Type B pancreatic cell (in vitro differentiated cells): ENCODE results near the gene RAB17. TPM values are rescaled to one million over a fixed set of nuclear protein-coding genes. Genes with fewer than 3 reads are reported as not detected.
A peak's percentile ranks its signal among the peaks of the same experiment; 100 is the strongest.
"Not testable (repeated sequence)": the region's sequence is repeated elsewhere in the genome, so short reads cannot be mapped to it uniquely, and the experiment has no call there.

Experiments
- DNase-seq: peaks from one replicate; pipeline ENCODE4 v3.0.0; 2021; ENCODE audit warnings: mixed read lengths; ENCODE audit not compliant: unreplicated experiment; ENCODE audit errors: extremely low spot score
- H3K27ac Mint-ChIP-seq: 2 replicates; pipeline ENCODE4 v1.8.0; 2021; ENCODE audit warnings: mild to moderate bottlenecking, mixed read lengths
- H3K27me3 Mint-ChIP-seq: 2 replicates; pipeline ENCODE4 v1.8.0; 2021; ENCODE audit warnings: mixed read lengths
- H3K36me3 Mint-ChIP-seq: 2 replicates; pipeline ENCODE4 v1.8.0; 2021; ENCODE audit warnings: mixed read lengths
- H3K4me1 Mint-ChIP-seq: one replicate; pipeline ENCODE4 v1.8.0; 2021; ENCODE audit warnings: mixed read lengths; ENCODE audit not compliant: unreplicated experiment
- H3K4me3 Mint-ChIP-seq: 2 replicates; pipeline ENCODE4 v1.8.0; 2021; ENCODE audit warnings: mild to moderate bottlenecking, mixed read lengths
- H3K9me3 Mint-ChIP-seq: 2 replicates; pipeline ENCODE4 v1.8.0; 2021; ENCODE audit warnings: mixed read lengths
- total RNA-seq: library from RNA; stranded (reverse); gene quantifications from 2 replicates; pipeline ENCODE4 v1.2.1, GENCODE V29; 2021; ENCODE audit warnings: low replicate concordance
- TF ChIP-seq, protein P1 (sequence below): fragments of 200-600 bp; sonication (generic); conservative IDR thresholded peaks from 2 replicates; pipeline ENCODE4 v1.5.0; 2021; ENCODE audit warnings: antibody characterized with exemption, mild to moderate bottlenecking

RAB17 gene
- total RNA-seq, 1 donor from 2014 or later, result 21.6 TPM

- no peaks in the 10 kb centered on the region for H3K9me3 Mint-ChIP-seq
- H3K4me1 Mint-ChIP-seq, result peaks cover 39% of the 10 kb centered on the region
- TF ChIP-seq, protein P1, sequence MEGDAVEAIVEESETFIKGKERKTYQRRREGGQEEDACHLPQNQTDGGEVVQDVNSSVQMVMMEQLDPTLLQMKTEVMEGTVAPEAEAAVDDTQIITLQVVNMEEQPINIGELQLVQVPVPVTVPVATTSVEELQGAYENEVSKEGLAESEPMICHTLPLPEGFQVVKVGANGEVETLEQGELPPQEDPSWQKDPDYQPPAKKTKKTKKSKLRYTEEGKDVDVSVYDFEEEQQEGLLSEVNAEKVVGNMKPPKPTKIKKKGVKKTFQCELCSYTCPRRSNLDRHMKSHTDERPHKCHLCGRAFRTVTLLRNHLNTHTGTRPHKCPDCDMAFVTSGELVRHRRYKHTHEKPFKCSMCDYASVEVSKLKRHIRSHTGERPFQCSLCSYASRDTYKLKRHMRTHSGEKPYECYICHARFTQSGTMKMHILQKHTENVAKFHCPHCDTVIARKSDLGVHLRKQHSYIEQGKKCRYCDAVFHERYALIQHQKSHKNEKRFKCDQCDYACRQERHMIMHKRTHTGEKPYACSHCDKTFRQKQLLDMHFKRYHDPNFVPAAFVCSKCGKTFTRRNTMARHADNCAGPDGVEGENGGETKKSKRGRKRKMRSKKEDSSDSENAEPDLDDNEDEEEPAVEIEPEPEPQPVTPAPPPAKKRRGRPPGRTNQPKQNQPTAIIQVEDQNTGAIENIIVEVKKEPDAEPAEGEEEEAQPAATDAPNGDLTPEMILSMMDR, result no peak
Measured at GRCh38 chr2:237598468-237599208, 8.1 kb upstream of the RAB17 start.

DNA sequence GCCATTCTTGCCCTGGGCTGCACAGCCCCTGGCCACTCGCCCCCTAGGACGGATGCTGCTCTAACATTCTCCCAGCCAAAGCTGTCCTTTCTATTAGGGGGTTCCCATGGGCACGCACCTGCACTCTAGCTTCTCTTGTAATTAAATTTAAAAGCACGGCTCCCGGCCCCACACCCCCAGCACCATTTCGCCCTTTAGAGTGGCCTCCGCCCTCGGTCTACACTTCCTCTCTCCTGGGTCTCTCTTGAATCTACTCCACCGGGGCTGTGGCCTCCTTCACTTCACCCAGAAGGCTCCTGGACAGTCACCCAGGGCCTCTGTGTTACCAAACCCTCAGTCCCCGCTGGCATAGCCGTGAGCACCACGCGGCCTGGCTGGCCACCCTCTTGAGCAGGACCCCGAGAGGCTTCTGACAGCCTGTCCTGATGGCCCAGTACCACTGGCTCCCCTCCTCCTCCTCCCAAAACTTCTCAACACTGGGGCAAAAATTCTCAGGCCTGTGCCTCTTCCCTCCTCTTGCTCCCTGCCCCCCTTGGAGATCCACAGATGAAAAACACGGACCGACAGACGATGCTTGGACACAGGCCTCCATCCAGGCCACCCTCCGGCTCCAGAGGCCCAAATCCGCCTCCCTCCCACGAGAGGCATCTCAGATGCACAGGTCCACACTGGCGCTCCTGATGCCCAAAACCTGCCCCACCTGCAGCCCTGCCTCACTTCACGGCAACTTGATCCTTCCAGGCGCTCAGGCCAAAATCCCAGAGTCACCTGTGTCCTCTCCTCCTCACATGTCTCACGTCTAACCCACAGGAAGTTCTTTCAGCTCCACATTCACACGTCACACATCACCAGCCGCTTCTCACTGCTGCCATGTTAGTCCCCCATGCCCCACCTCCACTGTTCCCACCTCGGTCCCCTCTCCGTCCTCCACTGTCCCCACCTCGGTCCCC is 6.9 kb upstream of the RAB17 start:
- TF ChIP-seq, protein P1, result no peak
- Mint-ChIP-seq H3K27ac (no peak overlapping the region), H3K27me3 (peaks cover 11% of the 10 kb centered on the region), H3K36me3 (no peaks in the 10 kb centered on the region), H3K4me1 (peaks cover 32% of the 10 kb centered on the region), H3K4me3 (no peak overlapping the region), H3K9me3 (no peaks in the 10 kb centered on the region)
- no peak for DNase-seq

More at GRCh38 chr2:237598468-237599208, 8.1 kb upstream of the RAB17 start:
- H3K27me3 Mint-ChIP-seq, result peaks cover 11% of the 10 kb centered on the region
- no peak overlapping the region for H3K27ac Mint-ChIP-seq
- H3K4me3 Mint-ChIP-seq, result no peak overlapping the region
- no peak for DNase-seq
- H3K36me3 Mint-ChIP-seq, result no peaks in the 10 kb centered on the region

DNA sequence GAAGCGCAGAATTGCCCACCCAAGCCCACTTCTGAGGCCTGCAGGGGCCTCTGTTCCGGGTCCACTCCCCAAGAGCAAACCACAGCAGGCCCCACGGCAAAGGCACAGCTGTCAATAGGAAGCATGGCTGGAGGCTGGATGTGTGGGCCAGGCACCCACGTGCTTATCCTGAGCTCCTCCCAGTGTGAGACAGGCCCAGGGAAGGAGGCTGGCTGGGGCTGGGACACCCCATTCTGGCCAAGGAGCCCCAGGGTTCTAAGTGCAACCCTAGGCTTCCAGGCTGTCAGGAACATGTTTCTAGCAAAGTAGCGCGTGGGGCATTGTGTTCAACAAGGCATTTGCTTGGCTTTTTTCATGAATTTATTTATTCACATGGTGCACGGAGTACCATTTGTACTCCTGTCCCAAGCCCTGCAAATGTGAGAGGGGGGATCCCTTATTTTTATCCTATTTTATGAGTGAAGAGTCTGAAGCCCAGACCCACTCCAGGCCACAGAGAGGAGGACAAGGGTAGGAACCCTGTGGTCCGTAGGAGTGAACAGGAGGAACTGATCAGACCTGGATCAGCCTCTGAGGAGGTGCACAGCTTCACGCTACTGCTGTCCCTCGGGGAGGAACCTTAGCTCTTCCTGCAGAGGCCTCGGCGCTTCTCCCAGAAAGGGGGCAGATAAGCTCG is 6.1 kb upstream of the RAB17 start:
- TF ChIP-seq, protein P1, result no peak
- DNase-seq, result no peak
- H3K4me1 Mint-ChIP-seq, result peaks cover 26% of the 10 kb centered on the region
- H3K27me3 Mint-ChIP-seq, result peaks cover 11% of the 10 kb centered on the region
- no peaks in the 10 kb centered on the region for H3K9me3 Mint-ChIP-seq
- no peak overlapping the region for H3K4me3 Mint-ChIP-seq
- H3K27ac Mint-ChIP-seq, result no peak overlapping the region
- no peaks in the 10 kb centered on the region for H3K36me3 Mint-ChIP-seq

DNA sequence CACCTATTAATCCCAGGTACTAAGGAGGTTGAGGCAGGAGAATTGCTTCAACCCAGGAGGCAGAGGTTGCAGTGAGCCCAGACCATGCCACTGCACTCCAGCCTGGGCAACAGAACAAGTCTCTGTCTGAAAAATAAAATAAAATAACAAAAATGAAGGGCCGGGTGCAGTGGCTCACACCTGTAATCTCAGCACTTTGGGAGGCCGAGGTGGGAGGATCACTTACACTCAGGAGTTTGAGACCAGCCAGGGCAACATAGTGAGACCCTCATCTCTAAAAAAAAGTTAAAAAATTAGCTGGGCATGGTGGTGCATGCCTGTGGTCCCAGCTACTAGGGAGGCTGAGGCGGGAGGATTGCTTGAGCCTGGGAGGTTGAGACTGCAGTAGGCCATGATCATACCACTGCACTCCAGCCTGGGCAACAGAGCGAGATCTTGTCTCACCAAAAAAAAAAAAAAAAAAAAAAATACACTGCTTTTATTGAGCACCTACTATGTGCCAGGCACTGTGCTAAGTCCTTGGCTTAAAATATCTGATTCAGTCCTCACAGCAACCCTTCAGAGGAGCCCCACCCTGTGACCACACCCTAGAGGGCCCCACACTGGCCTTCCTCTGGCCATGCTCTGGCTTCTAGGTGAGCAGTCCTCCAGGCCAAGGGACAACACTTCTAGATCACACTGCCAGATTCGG is 5.4 kb upstream of the RAB17 start:
- not testable (repeated sequence) for H3K4me3 Mint-ChIP-seq

GRCh38 chr2:237594514-237594871 is 4.0 kb upstream of the RAB17 start:
- no peak for DNase-seq
- Mint-ChIP-seq H3K27ac (peak overlapping the region; percentile 11), H3K9me3 (no peaks in the 10 kb centered on the region), H3K4me1 (peaks cover 29% of the 10 kb centered on the region), H3K27me3 (peaks cover 3% of the 10 kb centered on the region), H3K36me3 (no peaks in the 10 kb centered on the region), H3K4me3 (peak overlapping the region; percentile 4)
- TF ChIP-seq, protein P1, result no peak

More for the DNA sequence above, 5.4 kb upstream of the RAB17 start:
- H3K27ac Mint-ChIP-seq, DNase-seq, H3K36me3 Mint-ChIP-seq, H3K27me3 Mint-ChIP-seq, H3K9me3 Mint-ChIP-seq: not testable (repeated sequence)
- H3K4me1 Mint-ChIP-seq, result peaks cover 28% of the 10 kb centered on the region
